Naive B cell (primary cell): ENCODE measurements around the gene WSCD1. TPM values are rescaled to one million over a fixed set of nuclear protein-coding genes. Genes with fewer than 3 reads are reported as not detected.
A peak's percentile ranks its signal among the peaks of the same experiment; 100 is the strongest.

Experiments
- ATAC-seq, 2 donors: fragments of 150-1000 bp; cut with Tn5 transposase; 2 replicates each; pipeline ENCODE4 v1.10.0; 2021; ENCODE audit warnings: low read depth in 2 of 2, mild to moderate bottlenecking in 2 of 2, moderate library complexity in 2 of 2
- DNase-seq: peaks from one replicate; pipeline ENCODE4 v3.0.0; 2022
- H3K27ac Mint-ChIP-seq, 6 donors: one replicate each; pipeline ENCODE4 v1.8.0; 2020 to 2022; ENCODE audit warnings: mild to moderate bottlenecking in 6 of 6, mixed read lengths in 6 of 6, moderate library complexity in 5 of 6, inconsistent platforms in 2 of 6
- H3K27me3 Mint-ChIP-seq, 3 donors: one replicate each; pipeline ENCODE4 v1.8.0; 2021 to 2022; ENCODE audit warnings: mixed read lengths in 3 of 3, mild to moderate bottlenecking in 1 of 3
- H3K36me3 Mint-ChIP-seq, 2 donors: one replicate each; pipeline ENCODE4 v1.8.0; 2020 to 2022; ENCODE audit warnings: mixed read lengths in 2 of 2, inconsistent platforms in 1 of 2, mild to moderate bottlenecking in 1 of 2
- H3K4me1 Mint-ChIP-seq, 3 donors: one replicate each; pipeline ENCODE4 v1.8.0; 2020 to 2022; ENCODE audit warnings: mixed read lengths in 3 of 3, inconsistent platforms in 1 of 3, mild to moderate bottlenecking in 1 of 3, moderate library complexity in 1 of 3
- H3K4me3 Mint-ChIP-seq, 8 donors: one replicate each; pipeline ENCODE4 v1.8.0; 2020 to 2022; ENCODE audit warnings: mild to moderate bottlenecking in 8 of 8, mixed read lengths in 8 of 8, moderate library complexity in 8 of 8, inconsistent platforms in 2 of 8
- H3K9me3 Mint-ChIP-seq, 7 donors: one replicate each; pipeline ENCODE4 v1.8.0; 2020 to 2022; ENCODE audit warnings: mixed read lengths in 7 of 7, mild to moderate bottlenecking in 5 of 7, inconsistent platforms in 2 of 7, moderate library complexity in 1 of 7
- polyA plus RNA-seq, 6 donors: library from polyadenylated mRNA; unstranded; fragments of 300-500 nt; fragmentation: Illumina TruSeq; gene quantifications; one replicate each; pipeline ENCODE4 v1.2.3, GENCODE V29; 2021; ENCODE audit warnings: low read depth in 6 of 6

The WSCD1 gene
- not detected for polyA plus RNA-seq

DNA sequence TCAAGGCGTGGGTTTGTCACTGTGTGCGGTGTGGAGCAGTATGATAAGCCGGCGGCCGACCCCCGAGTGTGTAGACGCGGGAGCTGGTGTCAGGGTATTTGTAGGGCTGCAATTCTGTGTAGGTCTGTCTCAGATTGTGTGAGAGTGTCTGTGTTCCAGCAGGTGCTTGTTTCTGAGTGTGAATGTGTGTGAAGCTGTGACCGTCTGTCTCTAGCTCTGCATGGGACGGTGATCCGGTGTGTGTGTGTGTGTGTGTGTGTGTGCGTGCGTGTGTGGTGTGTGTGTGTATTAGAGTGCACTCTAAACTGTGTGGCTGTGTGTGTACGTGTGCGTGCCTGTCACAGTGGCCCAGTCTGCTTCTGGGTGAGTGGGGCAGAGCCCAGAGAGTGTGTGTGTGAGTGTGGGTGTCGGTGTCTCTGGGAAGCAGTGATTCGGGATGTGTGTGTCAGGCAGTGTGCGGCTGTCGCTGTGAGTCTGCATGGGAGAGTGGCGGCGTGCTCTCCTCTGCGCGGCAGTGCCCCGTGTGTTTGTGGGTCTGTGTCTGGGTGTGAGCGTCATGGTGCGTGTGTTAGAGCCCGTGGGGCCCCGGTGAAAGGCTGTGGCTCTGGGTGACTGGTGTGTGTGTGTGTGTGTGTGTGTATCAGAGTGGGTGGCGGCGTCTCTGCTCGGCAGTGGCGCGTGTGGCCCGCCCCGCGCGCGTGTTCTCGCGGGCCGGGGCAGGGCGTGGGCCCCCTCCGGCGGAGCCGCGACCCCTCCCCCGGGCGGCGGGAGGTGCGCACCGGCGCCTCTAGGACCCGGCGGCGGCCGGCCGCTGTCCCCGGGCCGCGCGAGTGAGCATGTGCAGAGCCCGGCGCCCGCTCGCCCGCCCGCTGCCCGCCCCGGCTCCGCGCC is at the start of gene WSCD1:
WSCD1 (plus strand) TSS at position 841 of the 891 bp plus-strand sequence. CDS start 10,280 bp downstream, outside the sequence.
- Mint-ChIP-seq H3K4me1 (peaks cover 13 to 20% (median 14%) of the 10 kb centered on the region in 3 donors), H3K9me3 (peaks cover 0 to 2% (median 0%) of the 10 kb centered on the region in 7 donors), H3K27me3 (peaks cover 55 to 79% (median 76%) of the 10 kb centered on the region in 3 donors), H3K36me3 (peaks cover 0 to 13% of the 10 kb centered on the region in 2 donors), H3K27ac (peak within 1 kb of the TSS in 4 of 6 donors; percentile 28 to 94 (median 57)), H3K4me3 (peak within 1 kb of the TSS; percentile 46 to 91 (median 84))
- ATAC-seq (peak in 1 of 2 donors; percentile 16), DNase-seq (no peak)

DNA sequence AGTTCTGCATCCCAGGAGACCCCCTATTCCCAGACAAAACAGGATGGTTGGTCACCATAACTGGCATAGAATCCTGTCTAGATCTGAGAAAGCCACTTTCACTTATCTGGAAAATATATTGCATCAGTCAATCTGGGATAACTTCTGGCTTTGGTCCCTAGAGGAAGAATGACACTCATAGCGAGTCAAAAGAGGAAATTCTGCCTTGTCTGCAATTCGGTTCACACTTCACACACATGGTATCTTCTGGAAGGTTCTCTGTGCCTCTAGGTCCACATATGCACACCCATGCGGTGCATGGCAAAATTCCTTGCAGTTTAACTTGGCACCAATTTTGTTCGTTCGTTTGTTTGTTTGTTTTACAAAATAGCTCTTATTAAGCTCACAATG is 49.2 kb upstream of the WSCD1 start:
- DNase-seq (no peak), ATAC-seq (no peak)
- Mint-ChIP-seq H3K4me3 (no peak overlapping the region), H3K9me3 (no peaks in the 10 kb centered on the region), H3K36me3 (no peaks in the 10 kb centered on the region), H3K4me1 (no peaks in the 10 kb centered on the region), H3K27ac (no peak overlapping the region), H3K27me3 (peaks cover 14 to 28% (median 15%) of the 10 kb centered on the region in 3 donors)

DNA sequence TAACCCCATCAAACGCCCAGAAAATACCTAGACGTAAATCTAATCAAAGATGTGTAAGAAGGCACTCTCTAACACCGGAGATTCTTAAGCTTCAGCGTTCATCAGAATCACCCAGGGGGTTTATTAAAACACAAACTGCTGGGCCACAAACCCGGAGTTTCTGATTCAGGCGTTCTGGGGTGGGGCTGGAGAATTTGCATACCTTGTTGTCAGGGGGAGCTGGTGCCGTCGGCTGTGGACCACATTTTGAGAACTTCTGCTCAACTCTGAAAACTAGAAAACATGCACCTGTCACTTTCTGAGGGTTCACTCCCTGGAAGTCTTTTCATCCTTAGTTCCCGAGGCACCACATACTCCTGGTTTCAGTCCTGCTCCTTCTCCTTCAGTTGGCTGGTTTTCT is 48.6 kb upstream of the WSCD1 start:
- no peaks in the 10 kb centered on the region for H3K4me1 Mint-ChIP-seq
- H3K27me3 Mint-ChIP-seq: peaks cover 15 to 34% (median 18%) of the 10 kb centered on the region in 3 donors
- no peaks in the 10 kb centered on the region for H3K36me3 Mint-ChIP-seq
- peak overlapping the region in 1 of 6 donors; percentile 26 for H3K27ac Mint-ChIP-seq
- no peaks in the 10 kb centered on the region for H3K9me3 Mint-ChIP-seq
- ATAC-seq (no peak), DNase-seq (no peak)
- no peak overlapping the region for H3K4me3 Mint-ChIP-seq

DNA sequence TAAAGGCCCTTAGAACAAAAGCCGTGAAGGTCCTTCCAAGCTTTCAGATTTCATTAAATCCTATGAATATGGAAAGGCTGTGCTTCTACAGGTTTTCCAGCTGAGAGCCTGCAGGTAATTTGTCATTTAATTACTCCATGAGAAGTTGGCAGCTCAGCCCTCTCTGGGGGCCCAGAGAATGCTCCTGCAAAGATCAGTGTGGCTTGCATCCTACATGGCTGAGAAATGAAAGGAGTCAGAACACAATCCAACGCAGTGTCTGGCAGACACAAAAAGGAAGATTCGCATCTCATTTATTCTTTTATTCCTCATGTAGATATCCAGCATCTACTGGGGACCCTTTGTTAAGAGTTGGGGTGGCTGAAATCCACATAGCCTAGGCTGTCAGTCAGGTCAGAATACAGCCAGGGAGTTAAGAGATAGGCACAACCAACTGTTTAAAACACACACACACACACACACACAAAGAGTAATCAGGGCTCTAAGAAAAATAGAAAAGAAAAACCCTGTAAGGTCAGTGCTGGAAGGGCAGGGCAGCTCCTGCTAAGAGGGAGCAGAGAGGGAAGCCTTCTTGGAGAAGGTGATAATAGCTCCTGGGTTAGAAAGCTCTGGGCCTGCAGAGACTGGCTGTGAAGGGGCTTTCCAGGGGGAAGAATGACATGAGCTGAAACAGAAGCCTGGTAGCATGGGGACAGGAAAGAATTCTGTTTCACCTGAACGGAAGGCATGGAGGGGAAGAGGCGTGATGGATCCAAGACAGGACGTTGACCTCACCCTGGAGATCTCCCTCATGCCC is 46.9 kb upstream of the WSCD1 start:
- peaks cover 15 to 39% (median 22%) of the 10 kb centered on the region in 3 donors for H3K27me3 Mint-ChIP-seq
- peak overlapping the region in 1 of 6 donors; percentile 28 for H3K27ac Mint-ChIP-seq
- DNase-seq (no peak), ATAC-seq (no peak)
- H3K9me3 Mint-ChIP-seq: no peaks in the 10 kb centered on the region
- H3K4me3 Mint-ChIP-seq: no peak overlapping the region
- no peaks in the 10 kb centered on the region for H3K4me1 Mint-ChIP-seq
- H3K36me3 Mint-ChIP-seq: no peaks in the 10 kb centered on the region

- H3K4me3 Mint-ChIP-seq: no peak overlapping the region
- H3K9me3 Mint-ChIP-seq: no peaks in the 10 kb centered on the region
- DNase-seq (no peak), ATAC-seq (no peak)
- peaks cover 9 to 39% (median 22%) of the 10 kb centered on the region in 3 donors for H3K27me3 Mint-ChIP-seq
- H3K27ac Mint-ChIP-seq: no peak overlapping the region
- no peaks in the 10 kb centered on the region for H3K4me1 Mint-ChIP-seq
- no peaks in the 10 kb centered on the region for H3K36me3 Mint-ChIP-seq
Observed at GRCh38 chr17:6024576-6024975, 45.6 kb upstream of the WSCD1 start.

DNA sequence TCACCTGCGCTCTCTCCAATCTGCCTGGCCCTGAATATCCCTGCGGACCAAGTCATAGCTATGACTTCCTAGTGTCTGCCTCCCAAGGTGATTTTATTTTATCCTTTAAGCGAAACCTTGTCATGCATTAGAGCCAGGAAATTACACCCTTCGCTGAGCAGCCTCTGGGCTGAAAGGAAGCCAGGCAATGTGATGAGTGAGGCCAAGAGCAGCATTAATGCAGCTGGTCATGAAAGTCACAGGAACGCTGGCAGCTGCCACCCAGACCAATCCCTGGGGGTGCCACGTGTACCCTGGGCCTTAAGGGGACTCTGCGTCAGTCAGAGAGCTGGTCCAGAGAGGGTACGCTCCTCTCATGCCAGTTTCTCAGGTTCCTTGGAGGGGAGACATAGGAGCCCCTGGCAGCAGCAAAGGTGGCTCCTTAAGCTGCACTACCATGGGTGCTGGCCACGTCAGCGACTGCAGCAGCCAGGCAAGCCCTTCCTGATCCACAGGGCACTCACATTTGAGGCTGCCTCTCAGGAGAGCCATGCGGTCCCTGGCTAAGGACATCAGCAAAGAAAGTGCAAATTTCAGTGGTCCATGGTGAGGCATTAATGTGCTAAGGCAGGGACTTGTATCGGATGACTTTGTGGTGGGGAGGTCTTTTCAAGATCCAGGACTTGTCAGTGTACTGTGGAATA is 42.7 kb upstream of the WSCD1 start:
- Mint-ChIP-seq H3K27ac (no peak overlapping the region), H3K4me3 (no peak overlapping the region), H3K4me1 (no peaks in the 10 kb centered on the region), H3K27me3 (peaks cover 0 to 32% (median 14%) of the 10 kb centered on the region in 3 donors), H3K9me3 (no peaks in the 10 kb centered on the region), H3K36me3 (no peaks in the 10 kb centered on the region)
- DNase-seq (no peak), ATAC-seq (no peak)

DNA sequence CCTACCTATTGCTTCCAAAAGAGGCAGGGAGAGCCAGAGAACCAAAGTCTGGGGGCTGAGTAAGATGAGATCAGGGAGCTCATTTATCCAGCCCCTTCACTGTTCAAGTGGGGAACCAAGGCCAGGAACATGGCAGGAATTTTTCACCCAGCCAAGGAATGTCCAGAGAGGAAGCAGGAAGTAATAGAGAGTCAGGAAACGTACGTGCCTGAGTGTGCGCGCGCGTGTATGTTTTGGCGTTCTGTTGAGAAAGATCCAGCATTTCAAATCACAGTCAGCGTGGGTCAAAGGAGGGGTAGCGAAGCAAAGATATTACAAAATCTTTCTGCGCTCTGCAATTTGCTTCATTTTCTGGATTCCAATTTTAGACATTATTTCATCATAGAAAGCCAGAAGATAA is 41.9 kb upstream of the WSCD1 start:
- DNase-seq: no peak
- H3K36me3 Mint-ChIP-seq: no peaks in the 10 kb centered on the region
- no peak overlapping the region for H3K27ac Mint-ChIP-seq
- ATAC-seq: no peak
- no peaks in the 10 kb centered on the region for H3K9me3 Mint-ChIP-seq
- H3K27me3 Mint-ChIP-seq: peaks cover 0 to 29% (median 13%) of the 10 kb centered on the region in 3 donors
- no peak overlapping the region for H3K4me3 Mint-ChIP-seq
- H3K4me1 Mint-ChIP-seq: no peaks in the 10 kb centered on the region

- ATAC-seq (no peak), DNase-seq (no peak)
- peaks cover 9 to 33% (median 13%) of the 10 kb centered on the region in 3 donors for H3K27me3 Mint-ChIP-seq
- no peak overlapping the region for H3K4me3 Mint-ChIP-seq
- no peak overlapping the region for H3K27ac Mint-ChIP-seq
- no peaks in the 10 kb centered on the region for H3K36me3 Mint-ChIP-seq
- no peaks in the 10 kb centered on the region for H3K4me1 Mint-ChIP-seq
- no peaks in the 10 kb centered on the region for H3K9me3 Mint-ChIP-seq
Observed at GRCh38 chr17:6035801-6036394, 34.3 kb upstream of the WSCD1 start.

- peak overlapping the region in 1 of 6 donors; percentile 55 for H3K27ac Mint-ChIP-seq
Observed at GRCh38 chr17:6040504-6040903, 29.7 kb upstream of the WSCD1 start.

DNA sequence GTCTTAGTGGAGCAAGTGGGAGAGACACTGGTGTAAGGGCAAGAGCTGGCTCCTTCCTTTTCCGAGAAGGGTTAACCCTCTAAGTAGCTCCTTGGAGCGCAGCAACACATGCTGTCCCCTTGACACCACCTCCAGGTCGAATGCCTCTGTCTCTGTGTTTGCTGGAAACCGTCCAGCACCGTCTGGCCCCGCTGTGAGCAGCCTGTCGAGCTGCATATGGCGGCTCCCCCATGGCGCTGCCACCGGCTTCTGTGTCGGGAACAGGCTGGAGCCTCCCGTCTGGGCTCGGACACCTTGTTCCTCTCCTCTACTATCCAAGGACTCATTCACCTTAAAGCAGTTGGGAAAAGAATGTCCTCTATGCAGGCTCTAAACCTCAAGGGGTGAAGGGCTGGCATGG is 28.9 kb upstream of the WSCD1 start:
- ATAC-seq (no peak), DNase-seq (no peak)

More at GRCh38 chr17:6040504-6040903, 29.7 kb upstream of the WSCD1 start:
- Mint-ChIP-seq H3K36me3 (no peaks in the 10 kb centered on the region), H3K9me3 (no peaks in the 10 kb centered on the region), H3K4me3 (no peak overlapping the region), H3K27me3 (peaks cover 0 to 23% (median 9%) of the 10 kb centered on the region in 3 donors), H3K4me1 (no peaks in the 10 kb centered on the region)
- ATAC-seq (no peak), DNase-seq (no peak)

DNA sequence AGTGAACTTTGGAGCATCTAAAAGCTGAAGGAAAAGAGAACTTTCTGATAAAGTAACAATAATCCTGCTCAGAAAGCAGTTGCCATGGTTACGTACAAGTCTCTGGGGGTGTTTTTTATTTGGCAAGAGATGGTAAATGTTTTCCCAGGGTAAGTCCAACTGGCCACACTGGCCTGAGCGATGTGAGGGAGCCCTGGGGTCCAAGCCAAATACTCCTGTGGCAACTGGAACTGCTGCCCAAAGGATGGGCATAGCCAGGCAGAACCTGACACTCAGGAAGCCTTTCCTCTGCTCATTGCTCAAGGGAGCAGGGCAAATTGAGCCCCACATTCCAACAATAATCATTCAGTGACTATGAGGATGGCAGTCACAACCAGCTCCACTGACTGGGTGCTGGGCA is 26.8 kb upstream of the WSCD1 start:
- no peaks in the 10 kb centered on the region for H3K4me1 Mint-ChIP-seq
- peaks cover 0 to 13% (median 9%) of the 10 kb centered on the region in 3 donors for H3K27me3 Mint-ChIP-seq
- H3K27ac Mint-ChIP-seq: no peak overlapping the region
- no peak overlapping the region for H3K4me3 Mint-ChIP-seq
- DNase-seq (no peak), ATAC-seq (no peak)
- H3K9me3 Mint-ChIP-seq: no peaks in the 10 kb centered on the region
- no peaks in the 10 kb centered on the region for H3K36me3 Mint-ChIP-seq

More for the DNA sequence above, 28.9 kb upstream of the WSCD1 start:
- Mint-ChIP-seq H3K27me3 (peaks cover 0 to 21% (median 9%) of the 10 kb centered on the region in 3 donors), H3K27ac (peak overlapping the region in 1 of 6 donors; percentile 46), H3K36me3 (no peaks in the 10 kb centered on the region), H3K9me3 (no peaks in the 10 kb centered on the region), H3K4me1 (no peaks in the 10 kb centered on the region), H3K4me3 (no peak overlapping the region)

- no peak for ATAC-seq
- no peak overlapping the region for H3K4me3 Mint-ChIP-seq
Observed at GRCh38 chr17:6044261-6044660, 25.9 kb upstream of the WSCD1 start.

More at GRCh38 chr17:6044261-6044660, 25.9 kb upstream of the WSCD1 start:
- DNase-seq: no peak
- Mint-ChIP-seq H3K27ac (peak overlapping the region in 1 of 6 donors; percentile 82), H3K36me3 (no peaks in the 10 kb centered on the region), H3K4me1 (no peaks in the 10 kb centered on the region), H3K9me3 (no peaks in the 10 kb centered on the region), H3K27me3 (peaks cover 0 to 13% (median 9%) of the 10 kb centered on the region in 3 donors)
